ENCODE results near the gene PPP1R16B.

DNA sequence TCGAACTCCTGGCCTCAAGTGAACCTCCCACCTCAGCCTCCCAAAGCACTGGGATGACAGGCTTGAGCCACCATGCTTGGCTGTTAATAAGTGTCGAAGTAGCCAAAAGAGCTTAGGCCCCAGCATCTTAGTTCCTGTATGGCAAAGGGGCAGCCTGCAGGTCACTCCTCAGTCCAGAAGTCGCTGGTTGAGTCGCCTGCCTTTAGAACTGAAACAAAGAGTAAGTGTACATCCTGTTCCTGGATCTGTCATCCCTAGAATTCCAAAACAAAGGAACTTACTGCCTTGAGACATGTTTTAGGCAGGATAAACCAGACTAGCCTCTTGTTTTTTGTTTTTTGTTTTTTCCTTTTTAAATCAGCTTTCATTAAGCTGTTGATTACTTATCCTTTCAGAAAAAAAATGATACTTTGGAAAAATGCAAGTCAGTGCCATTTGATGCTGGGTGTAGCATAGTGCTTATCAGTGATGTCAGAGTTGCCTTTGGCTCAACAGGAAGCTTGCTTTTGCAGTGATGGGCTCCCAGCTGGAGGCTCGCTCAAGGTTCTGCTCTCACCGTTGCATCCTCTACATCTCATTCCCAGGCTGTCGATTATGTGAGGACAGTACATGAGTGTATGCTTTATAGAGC is 48.2 kb upstream of the PPP1R16B start:
- TF ChIP-seq, protein P1, sequence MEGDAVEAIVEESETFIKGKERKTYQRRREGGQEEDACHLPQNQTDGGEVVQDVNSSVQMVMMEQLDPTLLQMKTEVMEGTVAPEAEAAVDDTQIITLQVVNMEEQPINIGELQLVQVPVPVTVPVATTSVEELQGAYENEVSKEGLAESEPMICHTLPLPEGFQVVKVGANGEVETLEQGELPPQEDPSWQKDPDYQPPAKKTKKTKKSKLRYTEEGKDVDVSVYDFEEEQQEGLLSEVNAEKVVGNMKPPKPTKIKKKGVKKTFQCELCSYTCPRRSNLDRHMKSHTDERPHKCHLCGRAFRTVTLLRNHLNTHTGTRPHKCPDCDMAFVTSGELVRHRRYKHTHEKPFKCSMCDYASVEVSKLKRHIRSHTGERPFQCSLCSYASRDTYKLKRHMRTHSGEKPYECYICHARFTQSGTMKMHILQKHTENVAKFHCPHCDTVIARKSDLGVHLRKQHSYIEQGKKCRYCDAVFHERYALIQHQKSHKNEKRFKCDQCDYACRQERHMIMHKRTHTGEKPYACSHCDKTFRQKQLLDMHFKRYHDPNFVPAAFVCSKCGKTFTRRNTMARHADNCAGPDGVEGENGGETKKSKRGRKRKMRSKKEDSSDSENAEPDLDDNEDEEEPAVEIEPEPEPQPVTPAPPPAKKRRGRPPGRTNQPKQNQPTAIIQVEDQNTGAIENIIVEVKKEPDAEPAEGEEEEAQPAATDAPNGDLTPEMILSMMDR (IDR thresholded peaks at IDR 0.05; ENCODE audit: low read depth, low read length, poor library complexity, severe bottlenecking), result no peak
- no peak for TF ChIP-seq EZH2phosphoT487 (IDR thresholded peaks at IDR 0.05; ENCODE audit: borderline replicate concordance, low read length)
